K562 (cell line): Measurements from ENCODE around the gene C3. TPM values are rescaled to one million over a fixed set of nuclear protein-coding genes. Genes with fewer than 3 reads are reported as not detected.

Experiments used
- EP400 ChIP-seq: fragments of 450-650 bp; IDR thresholded peaks from 2 replicates; pipeline ENCODE4 v1.6.1; 2017; ENCODE audit warnings: antibody characterized with exemption, mild to moderate bottlenecking, moderate library complexity
- GTF2F1 ChIP-seq: IDR thresholded peaks from 2 replicates; pipeline ENCODE4 v1.6.1; 2011; ENCODE audit warnings: low read depth, low read length, improper control_type of control experiment
- MCM7 ChIP-seq, 2 experiments: fragments of 450-650 bp; IDR thresholded peaks; 2 replicates each; pipeline ENCODE4 v1.6.1; 2016 to 2018
- NR3C1 ChIP-seq: sonication (generic); formaldehyde crosslinking; IDR thresholded peaks from 2 replicates; pipeline ENCODE4 v1.8.1; 2022; ENCODE audit warnings: missing genetic modification reagents
- PPARD ChIP-seq: fragments of 250-450 bp; sonication (Bioruptor Pico); IDR thresholded peaks from 2 replicates; pipeline ENCODE4 v1.8.0; 2022; ENCODE audit warnings: inconsistent platforms, mild to moderate bottlenecking, moderate library complexity
- SREBF1 ChIP-seq: fragments of 150-350 bp; IDR thresholded peaks from 2 replicates; pipeline ENCODE4 v1.6.1; 2014; ENCODE audit warnings: antibody characterized with exemption, low read depth, low read length, borderline replicate concordance
- TEAD1 ChIP-seq, 2 experiments: fragments of 450-650 bp in 1 of 2; sonication (generic) in 1 of 2; formaldehyde crosslinking; IDR thresholded peaks; 2 replicates each; pipeline versions ENCODE4 v1.4.0 to v1.8.0; 2020 to 2022; ENCODE audit warnings: mild to moderate bottlenecking in 2 of 2, missing genetic modification reagents in 1 of 2
- TFAM ChIP-seq: fragments of 250-450 bp; sonication (Bioruptor Pico); conservative IDR thresholded peaks from 2 replicates; pipeline ENCODE4 v1.5.0; 2021; ENCODE audit warnings: mild to moderate bottlenecking, moderate library complexity
- ZNF212 ChIP-seq: fragments of 450-650 bp; formaldehyde crosslinking; IDR thresholded peaks from 2 replicates; pipeline ENCODE4 v1.4.0; 2020; ENCODE audit warnings: mild to moderate bottlenecking
- ZNF224 ChIP-seq: sonication (generic); formaldehyde crosslinking; IDR thresholded peaks from 2 replicates; pipeline ENCODE4 v1.8.0; 2022; ENCODE audit warnings: mild to moderate bottlenecking, missing genetic modification reagents
- polyA plus RNA-seq, 8 experiments: library from polyadenylated mRNA; depleted of rRNA in 4 of 8; stranded (reverse) in 5 of 8; unstranded in 3 of 8; fragments of >200 nt; fragmentation: Nextera tagmentation in 2 of 8; fragmentation: Illumina TruSeq in 1 of 8; extraction: Ambion mirVana in 2 of 8; extraction: Trizol in 1 of 8; gene quantifications; 2 replicates each; pipeline versions ENCODE4 v1.2.1 to v1.2.3, GENCODE V29; 2011 to 2014; ENCODE audit warnings: inconsistent platforms in 1 of 8, missing spikeins in 1 of 8
- total RNA-seq, 7 experiments: library from RNA; depleted of rRNA in 6 of 7; stranded (reverse); fragments of >200 nt in 6 of 7; fragmentation: Illumina TruSeq in 2 of 7; extraction: Trizol in 2 of 7; gene quantifications; 2 replicates each; pipeline versions ENCODE4 v1.2.1 to v1.2.3, GENCODE V29; 2011 to 2021; ENCODE audit warnings: low replicate concordance in 1 of 7
- TF ChIP-seq, protein P1 (sequence below): fragments of 250-450 bp; sonication (Bioruptor Pico); IDR thresholded peaks from 2 replicates; pipeline ENCODE4 v1.9.0; 2021; ENCODE audit warnings: mild to moderate bottlenecking
- TF ChIP-seq, protein P2 (sequence below): fragments of 450-650 bp; formaldehyde crosslinking; IDR thresholded peaks from 2 replicates; pipeline ENCODE4 v1.4.0; 2020; ENCODE audit warnings: mild to moderate bottlenecking, mixed read lengths
- TF ChIP-seq, protein P3 (sequence below): fragments of 200-800 bp; sonication (Bioruptor generic); IDR thresholded peaks from 2 replicates; pipeline ENCODE4 v1.6.1; 2017; ENCODE audit warnings: missing genetic modification characterization, missing compliant biosample characterization
- TF ChIP-seq, protein P4 (sequence below): fragments of 450-650 bp; formaldehyde crosslinking; IDR thresholded peaks from 2 replicates; pipeline ENCODE4 v1.4.0; 2022; ENCODE audit warnings: missing genetic modification characterization
- TF ChIP-seq, protein P5 (sequence below): sonication (generic); formaldehyde crosslinking; IDR thresholded peaks from 2 replicates; pipeline ENCODE4 v1.8.1; 2022; ENCODE audit warnings: missing genetic modification reagents

C3 gene
- total and polyA plus RNA-seq, 9 of the 15 experiments (the other 6 are each of a cell fraction or from before 2014, with no cell fraction given): 0.59 to 10.6 (median 2.2) TPM

DNA sequence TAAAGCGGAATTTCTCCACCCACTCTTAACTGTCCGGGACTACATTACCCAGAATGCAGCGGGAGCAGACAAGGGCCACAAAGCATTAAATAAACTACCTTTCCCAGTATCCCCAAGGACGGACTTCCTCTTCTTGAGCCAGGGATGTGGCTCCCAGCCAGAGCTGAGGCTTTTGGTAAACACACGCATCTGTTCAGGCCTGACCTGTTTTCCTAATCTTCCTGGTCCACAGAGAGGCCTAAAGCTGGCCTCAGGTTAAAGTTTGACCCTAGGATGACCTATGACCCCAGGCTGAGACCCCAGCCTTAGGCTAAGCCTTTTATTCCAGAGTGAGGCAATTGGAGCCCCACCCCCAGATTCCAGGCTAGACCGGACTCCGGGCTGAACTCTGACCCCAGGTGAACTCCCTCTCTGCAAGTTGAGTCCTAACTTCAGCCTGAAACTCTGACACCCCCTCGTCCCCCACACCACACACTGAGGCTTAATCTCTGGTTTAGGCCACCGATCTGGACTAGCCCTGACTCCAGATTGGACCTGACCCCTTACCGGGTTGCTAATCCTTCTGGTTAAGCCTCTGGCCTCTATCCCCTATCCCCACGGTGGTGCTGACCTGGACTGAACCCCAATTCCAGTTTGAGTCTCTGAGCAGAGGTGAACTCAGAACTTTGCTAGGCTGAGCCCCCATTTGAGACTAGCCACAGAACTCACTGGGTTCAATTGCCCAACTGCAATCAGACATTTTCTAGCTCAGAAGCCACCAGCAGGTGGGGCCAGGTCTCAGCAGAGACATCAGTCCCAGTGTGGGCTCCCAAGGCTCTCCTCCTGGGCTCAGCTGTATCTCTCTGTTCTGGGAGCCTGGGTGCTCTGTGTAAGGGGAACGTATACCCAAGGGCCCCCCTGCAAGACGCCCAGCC lies 17.7 kb upstream of the C3 start (continued):
- TF ChIP-seq, protein P1, sequence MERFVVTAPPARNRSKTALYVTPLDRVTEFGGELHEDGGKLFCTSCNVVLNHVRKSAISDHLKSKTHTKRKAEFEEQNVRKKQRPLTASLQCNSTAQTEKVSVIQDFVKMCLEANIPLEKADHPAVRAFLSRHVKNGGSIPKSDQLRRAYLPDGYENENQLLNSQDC: no peak
- peak; percentile 63 to 75; a peak in 3 of 4 replicates for TF ChIP-seq TEAD1 (CRISPR knock-in tag; IDR thresholded peaks at IDR 0.05)
- TF ChIP-seq, protein P2, sequence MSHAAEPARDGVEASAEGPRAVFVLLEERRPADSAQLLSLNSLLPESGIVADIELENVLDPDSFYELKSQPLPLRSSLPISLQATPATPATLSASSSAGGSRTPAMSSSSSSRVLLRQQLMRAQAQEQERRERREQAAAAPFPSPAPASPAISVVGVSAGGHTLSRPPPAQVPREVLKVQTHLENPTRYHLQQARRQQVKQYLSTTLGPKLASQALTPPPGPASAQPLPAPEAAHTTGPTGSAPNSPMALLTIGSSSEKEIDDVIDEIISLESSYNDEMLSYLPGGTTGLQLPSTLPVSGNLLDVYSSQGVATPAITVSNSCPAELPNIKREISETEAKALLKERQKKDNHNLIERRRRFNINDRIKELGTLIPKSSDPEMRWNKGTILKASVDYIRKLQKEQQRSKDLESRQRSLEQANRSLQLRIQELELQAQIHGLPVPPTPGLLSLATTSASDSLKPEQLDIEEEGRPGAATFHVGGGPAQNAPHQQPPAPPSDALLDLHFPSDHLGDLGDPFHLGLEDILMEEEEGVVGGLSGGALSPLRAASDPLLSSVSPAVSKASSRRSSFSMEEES (CRISPR knock-in tag): no peak
- TF ChIP-seq, protein P3, sequence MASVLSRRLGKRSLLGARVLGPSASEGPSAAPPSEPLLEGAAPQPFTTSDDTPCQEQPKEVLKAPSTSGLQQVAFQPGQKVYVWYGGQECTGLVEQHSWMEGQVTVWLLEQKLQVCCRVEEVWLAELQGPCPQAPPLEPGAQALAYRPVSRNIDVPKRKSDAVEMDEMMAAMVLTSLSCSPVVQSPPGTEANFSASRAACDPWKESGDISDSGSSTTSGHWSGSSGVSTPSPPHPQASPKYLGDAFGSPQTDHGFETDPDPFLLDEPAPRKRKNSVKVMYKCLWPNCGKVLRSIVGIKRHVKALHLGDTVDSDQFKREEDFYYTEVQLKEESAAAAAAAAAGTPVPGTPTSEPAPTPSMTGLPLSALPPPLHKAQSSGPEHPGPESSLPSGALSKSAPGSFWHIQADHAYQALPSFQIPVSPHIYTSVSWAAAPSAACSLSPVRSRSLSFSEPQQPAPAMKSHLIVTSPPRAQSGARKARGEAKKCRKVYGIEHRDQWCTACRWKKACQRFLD (CRISPR knock-in tag): 0 out of 2 replicates have a peak, but pooled peaks have one; percentile 5
- TF ChIP-seq TFAM (CRISPR knock-in tag): no peak
- TF ChIP-seq MCM7 (IDR thresholded peaks at IDR 0.05): no peak
- TF ChIP-seq, protein P4, sequence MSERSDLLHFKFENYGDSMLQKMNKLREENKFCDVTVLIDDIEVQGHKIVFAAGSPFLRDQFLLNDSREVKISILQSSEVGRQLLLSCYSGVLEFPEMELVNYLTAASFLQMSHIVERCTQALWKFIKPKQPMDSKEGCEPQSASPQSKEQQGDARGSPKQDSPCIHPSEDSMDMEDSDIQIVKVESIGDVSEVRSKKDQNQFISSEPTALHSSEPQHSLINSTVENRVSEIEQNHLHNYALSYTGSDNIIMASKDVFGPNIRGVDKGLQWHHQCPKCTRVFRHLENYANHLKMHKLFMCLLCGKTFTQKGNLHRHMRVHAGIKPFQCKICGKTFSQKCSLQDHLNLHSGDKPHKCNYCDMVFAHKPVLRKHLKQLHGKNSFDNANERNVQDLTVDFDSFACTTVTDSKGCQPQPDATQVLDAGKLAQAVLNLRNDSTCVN (CRISPR knock-in tag): no peak
- 0 out of 2 replicates have a peak, but pooled peaks have one; percentile 61 for TF ChIP-seq EP400
- TF ChIP-seq SREBF1: no peak
- no peak for TF ChIP-seq ZNF224 (CRISPR knock-in tag)
- no peak for TF ChIP-seq ZNF212
- TF ChIP-seq, protein P5, sequence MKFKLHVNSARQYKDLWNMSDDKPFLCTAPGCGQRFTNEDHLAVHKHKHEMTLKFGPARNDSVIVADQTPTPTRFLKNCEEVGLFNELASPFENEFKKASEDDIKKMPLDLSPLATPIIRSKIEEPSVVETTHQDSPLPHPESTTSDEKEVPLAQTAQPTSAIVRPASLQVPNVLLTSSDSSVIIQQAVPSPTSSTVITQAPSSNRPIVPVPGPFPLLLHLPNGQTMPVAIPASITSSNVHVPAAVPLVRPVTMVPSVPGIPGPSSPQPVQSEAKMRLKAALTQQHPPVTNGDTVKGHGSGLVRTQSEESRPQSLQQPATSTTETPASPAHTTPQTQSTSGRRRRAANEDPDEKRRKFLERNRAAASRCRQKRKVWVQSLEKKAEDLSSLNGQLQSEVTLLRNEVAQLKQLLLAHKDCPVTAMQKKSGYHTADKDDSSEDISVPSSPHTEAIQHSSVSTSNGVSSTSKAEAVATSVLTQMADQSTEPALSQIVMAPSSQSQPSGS (CRISPR knock-in tag): no peak
- no peak for TF ChIP-seq PPARD
- no peak for TF ChIP-seq NR3C1 (CRISPR knock-in tag)
- TF ChIP-seq GTF2F1: no peak
